HuH-7 (cell line): ENCODE results near the gene GGA1.
"Not testable (repeated sequence)": the region's sequence is repeated elsewhere in the genome, so short reads cannot be mapped to it uniquely, and the experiment has no call there.

Source experiments
- DNase-seq: peaks from one replicate; pipeline ENCODE4 v3.0.0; 2011; ENCODE audit warnings: low spot score

GGA1 gene

GRCh38 chr22:37650463-37651136 is 42.0 kb downstream of the GGA1 start:
- DNase-seq = no peak

DNA sequence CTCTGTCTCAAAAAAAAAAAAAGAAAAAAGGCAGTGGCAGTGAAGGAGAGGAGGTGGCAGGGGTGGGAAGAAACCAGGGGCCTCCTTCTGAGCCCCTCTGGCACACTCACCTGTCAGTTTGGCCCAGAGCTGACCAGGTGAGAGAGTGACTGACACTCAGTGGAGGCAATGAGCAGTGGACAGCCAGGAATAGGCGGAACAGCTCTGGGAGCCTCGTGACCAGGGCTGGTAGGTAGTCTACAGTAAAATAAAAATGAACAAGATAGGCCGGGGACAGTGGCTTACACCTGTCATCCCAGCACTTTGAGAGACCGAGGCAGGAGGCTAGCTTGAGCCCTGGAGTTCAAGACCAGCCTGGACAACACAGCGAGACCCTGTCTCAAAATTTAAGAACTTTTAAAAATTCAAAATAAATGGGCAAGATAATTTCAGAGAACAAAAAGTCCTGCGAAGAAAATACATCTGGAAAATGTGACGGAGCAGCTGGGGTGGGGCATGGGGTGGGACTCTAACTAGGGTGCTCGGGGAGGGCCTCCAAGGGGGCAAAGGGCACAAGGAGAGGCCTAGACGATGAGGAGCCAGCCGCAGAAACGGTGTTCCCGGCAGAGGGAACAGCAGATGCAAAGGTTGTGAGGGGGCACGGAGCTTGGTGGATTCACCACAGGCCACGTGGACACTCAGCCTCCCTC is 46.1 kb downstream of the GGA1 start:
- no peak for DNase-seq

DNA sequence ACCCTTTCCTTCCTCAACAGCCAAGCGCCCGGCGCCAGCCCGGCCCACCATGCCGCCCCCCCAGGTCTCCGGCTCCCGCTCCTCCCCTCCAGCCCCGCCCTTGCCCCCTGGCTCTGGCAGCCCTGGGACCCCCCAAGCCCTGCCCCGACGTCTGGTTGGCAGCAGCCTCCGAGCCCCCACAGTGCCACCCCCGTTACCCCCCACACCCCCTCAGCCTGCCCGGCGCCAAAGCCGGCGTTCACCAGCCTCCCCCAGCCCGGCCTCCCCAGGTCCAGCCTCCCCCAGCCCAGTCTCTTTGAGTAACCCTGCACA is 46.6 kb downstream of the GGA1 start:
- DNase-seq = no peak

GRCh38 chr22:37656583-37656982 is 47.9 kb downstream of the GGA1 start:
- not testable (repeated sequence) for DNase-seq

DNA sequence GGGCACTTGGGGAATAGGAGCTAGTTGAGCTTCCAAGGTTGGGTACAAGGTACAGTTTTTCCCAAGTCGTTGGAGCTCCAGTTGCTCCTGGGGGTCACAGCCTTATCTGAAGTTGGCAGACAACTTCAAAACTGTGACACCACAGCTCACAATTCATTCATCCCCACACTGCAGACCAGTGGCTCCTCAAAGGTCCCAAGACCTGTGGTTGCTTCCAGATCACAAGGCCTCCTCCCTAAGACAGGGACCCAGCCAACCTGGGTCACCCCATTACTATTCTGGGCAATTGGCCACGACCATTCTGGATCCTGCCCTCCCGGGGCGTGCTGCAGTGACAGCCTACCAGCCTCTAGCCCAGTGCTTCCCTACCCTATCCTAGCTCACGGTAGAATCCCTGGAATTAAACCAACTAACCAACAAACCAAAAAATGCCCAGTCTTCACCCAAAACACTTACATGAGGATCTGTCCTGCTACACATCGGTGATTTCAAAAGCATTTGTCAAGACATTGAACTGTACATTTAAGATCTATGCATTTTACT is 49.0 kb downstream of the GGA1 start:
- DNase-seq = peak; percentile 64

DNA sequence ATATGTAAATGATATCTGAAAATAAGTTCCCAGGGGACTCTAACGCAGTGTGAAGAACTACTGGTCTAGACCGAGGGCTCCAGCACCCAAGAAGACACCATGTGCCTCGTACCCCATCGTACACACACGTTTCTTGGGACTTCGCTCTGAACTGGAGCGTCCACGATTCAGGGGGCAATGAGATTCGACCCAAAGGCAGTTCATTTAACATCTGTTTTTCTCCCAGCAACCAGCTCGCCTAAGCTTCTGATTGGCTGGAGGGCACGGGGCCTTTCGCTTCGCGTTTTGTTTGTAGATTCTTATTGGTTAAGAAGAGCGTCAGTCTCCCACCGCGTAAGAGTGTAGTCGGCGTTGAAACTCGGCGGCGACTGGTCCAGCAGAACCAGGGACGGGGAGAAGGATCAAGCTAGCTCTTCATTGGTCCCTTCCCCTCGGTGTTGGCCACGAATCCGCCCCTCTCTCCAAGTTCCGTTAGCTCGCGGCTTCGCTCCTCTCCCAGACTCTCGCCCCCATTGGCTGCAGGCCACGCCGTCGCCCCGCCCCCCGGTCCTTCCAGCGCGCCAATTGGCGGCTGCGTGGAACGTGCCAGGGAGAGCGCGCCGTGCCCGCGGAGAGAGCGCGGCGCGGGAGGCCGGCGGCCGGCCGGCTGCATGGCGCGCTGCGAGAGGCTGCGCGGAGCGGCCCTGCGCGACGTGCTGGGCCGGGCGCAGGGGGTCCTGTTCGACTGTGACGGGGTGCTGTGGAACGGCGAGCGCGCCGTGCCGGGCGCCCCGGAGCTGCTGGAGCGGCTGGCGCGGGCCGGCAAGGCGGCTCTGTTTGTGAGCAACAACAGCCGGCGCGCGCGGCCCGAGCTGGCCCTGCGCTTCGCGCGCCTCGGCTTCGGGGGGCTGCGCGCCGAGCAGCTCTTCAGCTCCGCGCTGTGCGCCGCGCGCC is 49.8 kb downstream of the GGA1 start, which contains the start of gene PDXP:
Gene PDXP (plus strand): TSS at position 591 of the 933 bp plus-strand sequence. CDS start 60 bp downstream, at position 651.
- peak; percentile 100 for DNase-seq

- DNase-seq = peak; percentile 77
These were observed 50.6 kb downstream of the GGA1 start for GRCh38 chr22:37659066-37659896.

GRCh38 chr22:37659897-37660708 is 51.5 kb downstream of the GGA1 start:
- no peak for DNase-seq

DNA sequence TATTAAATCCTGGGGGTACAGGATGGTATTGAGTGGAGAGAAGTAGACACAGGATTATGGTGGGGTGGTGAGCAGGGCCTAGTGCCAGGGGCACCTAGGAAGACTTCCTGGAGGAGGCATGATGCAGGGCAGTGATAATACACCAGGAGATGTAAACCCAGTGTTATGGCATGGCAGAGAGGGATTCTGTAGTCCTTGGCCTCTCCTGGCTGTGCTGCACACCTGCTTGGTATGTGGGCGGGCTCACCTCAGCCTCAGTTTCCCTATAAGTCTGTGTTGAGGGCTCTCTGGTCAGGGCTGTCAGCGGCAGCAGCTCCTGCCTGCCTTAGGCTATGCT is 52.0 kb downstream of the GGA1 start:
- no peak for DNase-seq

DNA sequence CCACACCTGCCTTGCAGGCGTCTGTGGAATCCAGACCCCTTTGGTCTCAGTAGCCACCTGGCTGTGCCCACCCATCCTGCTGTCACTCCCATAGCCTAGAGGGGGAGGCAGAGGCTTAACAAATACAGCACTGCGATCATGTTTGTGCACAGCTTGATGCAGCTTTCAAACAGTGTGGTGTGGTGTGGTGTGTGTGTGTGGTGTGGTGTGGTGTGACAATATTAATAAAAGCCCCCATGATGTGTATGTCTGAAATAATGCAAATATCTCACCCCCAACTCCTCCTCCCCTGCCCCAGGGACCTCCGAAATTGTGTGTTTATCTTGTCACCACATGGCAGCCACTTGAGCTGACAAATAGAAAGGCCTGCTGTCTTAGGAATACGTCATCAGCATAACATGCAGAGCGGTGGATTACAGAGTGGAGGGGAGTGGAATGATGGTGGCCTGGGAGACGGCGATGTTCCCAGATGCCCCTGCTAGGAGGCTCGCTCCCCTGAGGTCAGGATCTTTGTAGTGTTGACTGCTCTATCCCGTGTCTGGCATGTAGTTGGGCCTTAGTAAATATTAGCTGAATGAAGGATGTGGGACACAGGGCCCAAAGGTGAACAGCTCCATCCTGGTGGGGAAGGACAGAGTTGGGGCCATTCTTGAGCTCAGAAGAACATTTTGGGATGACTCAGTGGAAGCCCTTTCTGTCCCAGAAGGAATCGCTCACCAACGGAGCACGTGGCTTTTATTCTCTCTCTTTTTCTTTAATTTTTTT is 52.7 kb downstream of the GGA1 start:
- peak; percentile 62 for DNase-seq

- DNase-seq = no peak
These were observed 53.4 kb downstream of the GGA1 start for GRCh38 chr22:37662039-37662438.

GRCh38 chr22:37663521-37664140 is 55.0 kb downstream of the GGA1 start:
- DNase-seq = no peak

GRCh38 chr22:37664249-37665101 is 55.8 kb downstream of the GGA1 start:
- DNase-seq = no peak

- DNase-seq = no peak
These were observed 56.9 kb downstream of the GGA1 start for GRCh38 chr22:37665487-37665886.

GRCh38 chr22:37669586-37669985 is 61.0 kb downstream of the GGA1 start:
- no peak for DNase-seq

DNA sequence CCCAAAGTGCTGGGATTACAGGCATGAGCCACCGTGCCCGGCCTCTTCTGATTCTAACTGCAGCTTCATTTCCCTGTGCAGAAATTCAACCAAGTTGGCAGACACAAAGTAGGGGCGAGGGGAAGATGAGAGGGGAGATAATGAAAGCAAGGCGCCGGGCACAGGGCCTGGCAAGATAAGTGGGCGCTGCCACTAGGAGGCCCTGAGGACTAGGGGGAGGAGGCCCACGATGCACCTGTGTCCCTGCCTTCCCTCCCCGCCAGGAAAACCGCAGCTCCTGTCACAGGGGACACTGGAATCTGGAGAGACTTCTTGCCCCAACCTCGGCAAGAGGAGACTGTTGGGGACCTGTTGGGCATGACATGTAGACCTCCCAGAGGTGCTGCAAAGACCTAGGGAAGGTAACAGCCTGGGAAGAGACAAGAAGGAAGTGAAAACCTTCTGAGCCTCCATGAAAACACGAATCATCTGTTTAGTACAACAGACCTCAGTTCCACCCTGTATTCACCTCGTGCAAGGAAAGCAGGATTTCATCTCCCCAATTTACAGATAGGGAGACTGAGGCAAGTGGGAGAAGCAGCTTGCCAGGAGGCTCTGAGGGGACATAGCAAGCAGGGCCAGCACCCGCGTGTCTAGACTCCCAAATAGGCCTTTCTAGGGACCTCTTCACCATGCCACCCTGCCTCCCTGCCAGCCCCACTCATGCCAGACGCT is 63.7 kb downstream of the GGA1 start:
- no peak for DNase-seq

DNA sequence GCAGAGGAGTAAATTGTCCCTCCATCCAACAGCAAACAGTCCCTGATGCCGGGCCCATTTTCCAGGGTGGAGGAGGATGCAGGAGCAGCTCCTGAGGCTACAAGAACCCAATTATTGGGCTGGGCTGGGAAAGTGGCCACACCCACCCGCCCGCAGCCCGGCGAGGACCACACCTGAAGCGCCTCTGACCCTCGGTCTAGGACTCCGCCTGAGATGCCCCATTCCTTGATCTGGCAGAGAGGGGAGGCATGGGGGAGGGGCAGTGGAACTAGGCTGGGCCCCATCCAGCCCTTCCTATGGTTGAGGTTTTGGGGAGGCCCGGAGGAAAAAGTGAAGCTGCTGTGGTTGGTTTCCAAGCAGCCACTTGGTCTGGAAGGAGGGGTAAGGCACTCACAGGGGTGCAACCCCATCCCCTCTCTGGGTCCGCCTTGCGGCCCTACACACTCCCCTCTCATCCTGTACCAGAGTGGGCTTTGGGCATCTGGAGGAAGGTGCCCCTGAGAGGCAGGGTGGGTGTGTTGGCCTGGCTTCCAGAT is 64.4 kb downstream of the GGA1 start:
- no peak for DNase-seq

GRCh38 chr22:37674248-37674647 is 65.6 kb downstream of the GGA1 start:
- no peak for DNase-seq
